ENCODE results near the gene SUPT3H.
A peak's percentile ranks its signal among the peaks of the same experiment; 100 is the strongest.

- TF ChIP-seq EZH2 (conservative IDR thresholded peaks at IDR 0.05; ENCODE audit: low read depth, low read length) (no peak), MAFK (conservative IDR thresholded peaks at IDR 0.05 in 1 of 2, IDR thresholded peaks at IDR 0.05 in 1 of 2; ENCODE audit: low read length in 2 of 2) (peak; percentile 75 to 78), MAX (IDR thresholded peaks at IDR 0.05) (no peak), ZBTB1 (CRISPR knock-in tag; IDR thresholded peaks at IDR 0.05; ENCODE audit: borderline replicate concordance) (no peak), AGO2 (optimal IDR thresholded peaks at IDR 0.05; ENCODE audit: low read depth, low read length) (no peak), JUND (CRISPR knock-in tag; IDR thresholded peaks at IDR 0.05) (no peak), ZNF260 (CRISPR knock-in tag; IDR thresholded peaks at IDR 0.05; ENCODE audit: borderline replicate concordance, low read depth) (no peak), ZNF780A (CRISPR knock-in tag; IDR thresholded peaks at IDR 0.05) (no peak), BCLAF1 (IDR thresholded peaks at IDR 0.05) (no peak), RFX5 (IDR thresholded peaks at IDR 0.05; ENCODE audit: low read depth, low read length) (no peak)
Measured at GRCh38 chr6:45289751-45290514, 87.8 kb downstream of the SUPT3H start.

Measured in HepG2 (cell line).